Skin of body (tissue), 2 donors: ENCODE measurements around the gene LILRA5. TPM values are rescaled to one million over a fixed set of nuclear protein-coding genes. Genes with fewer than 3 reads are reported as not detected.
"Not testable (repeated sequence)": the region's sequence is repeated elsewhere in the genome, so short reads cannot be mapped to it uniquely, and the experiment has no call there.

Experiments used
- DNase-seq: peaks from one replicate; lab custom pipeline; 2025; lab: John Stamatoyannopoulos, UW
- total RNA-seq: library from RNA; depleted of rRNA; stranded (reverse); fragments of >200 nt; gene quantifications from one replicate; pipeline ENCODE4 v1.2.3, GENCODE V29; 2014

Gene LILRA5
- total RNA-seq: 3.9 TPM

DNA sequence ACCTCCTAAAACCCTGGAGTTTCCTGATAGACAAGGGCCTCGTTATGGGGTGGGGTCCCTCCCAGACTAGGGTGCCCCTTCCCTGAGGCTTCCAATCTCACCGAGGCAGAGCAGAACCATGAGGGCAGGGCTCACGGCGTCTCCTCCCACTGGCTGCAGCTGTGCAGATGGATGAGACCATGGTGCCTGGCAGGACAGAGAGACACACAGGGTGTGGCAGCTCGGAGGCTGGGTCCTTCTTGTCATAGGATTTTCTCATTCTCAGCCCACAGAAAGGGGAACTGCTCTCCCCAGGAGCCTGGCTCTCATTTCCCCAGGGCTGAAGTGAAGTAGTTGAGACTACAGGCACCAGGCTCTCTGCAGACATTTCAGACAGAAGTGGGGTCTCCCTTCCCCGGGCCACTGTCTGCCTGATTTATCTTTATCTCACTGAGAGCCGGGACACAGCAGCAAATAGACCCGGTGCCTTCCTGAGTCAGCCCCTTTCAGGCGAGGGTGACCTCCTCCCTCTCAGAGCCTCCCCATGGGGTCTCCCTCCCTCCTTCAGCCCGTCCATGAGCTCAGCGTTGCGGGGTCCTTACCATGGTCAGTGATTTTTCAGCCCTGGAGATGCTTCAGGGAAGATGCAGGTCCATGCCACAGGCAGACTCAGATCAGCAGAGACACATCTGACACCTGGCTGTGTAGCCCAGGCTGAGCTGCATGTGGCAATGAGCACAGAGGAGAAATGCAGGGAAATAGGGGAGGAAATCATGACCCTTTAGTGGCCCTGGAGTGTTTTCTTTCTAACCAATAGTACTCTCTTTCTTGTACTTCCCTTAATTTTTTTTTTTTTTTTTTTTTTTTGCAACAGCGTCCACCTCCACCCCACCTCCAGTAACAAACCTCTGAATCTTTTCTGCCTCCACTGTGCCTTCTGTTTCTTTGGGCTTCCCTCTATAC is at the start of gene LILRA5:
LILRA5 (minus strand) TSS at position 731 of the 942 bp plus-strand sequence; CDS start at position 584, 147 bp downstream.
- no peak for DNase-seq

DNA sequence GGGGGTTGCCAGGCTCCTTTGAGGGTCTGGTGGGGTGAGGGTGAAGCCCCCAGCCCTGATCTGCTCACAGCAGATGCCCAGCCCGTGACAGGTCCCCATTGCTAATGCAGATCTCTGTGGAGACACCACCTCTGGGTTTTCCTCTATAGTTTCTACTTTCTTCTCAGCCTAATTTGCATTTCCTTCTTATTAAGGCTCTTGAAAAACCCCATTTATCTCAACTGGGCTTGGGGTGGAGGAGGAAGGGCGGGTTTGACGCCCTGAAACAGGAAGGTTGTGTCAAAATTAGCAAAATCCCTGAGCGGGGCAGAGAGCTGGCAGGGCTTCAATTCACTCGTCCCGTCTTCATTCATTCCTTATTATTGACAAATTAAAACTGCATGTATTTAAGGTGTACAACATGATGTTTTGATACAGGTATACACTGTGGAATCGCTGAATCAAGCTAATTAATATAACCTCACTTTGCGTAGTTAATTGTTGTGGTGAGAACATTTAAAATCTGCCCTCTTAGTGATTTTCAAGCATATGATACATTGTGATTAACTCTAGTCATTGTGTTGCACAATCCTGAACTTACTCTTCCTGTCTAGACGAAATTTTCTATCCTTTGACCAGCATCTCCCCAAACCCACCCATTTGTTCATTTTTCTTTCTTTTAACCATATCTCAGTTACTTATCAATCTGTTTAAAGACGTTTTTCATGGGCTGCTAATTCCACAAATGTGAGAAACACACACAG is 48.9 kb upstream of the LILRA5 start:
- DNase-seq: not testable (repeated sequence)

- DNase-seq: not testable (repeated sequence)
Measured at GRCh38 chr19:54359149-54359820, 46.3 kb upstream of the LILRA5 start.

DNA sequence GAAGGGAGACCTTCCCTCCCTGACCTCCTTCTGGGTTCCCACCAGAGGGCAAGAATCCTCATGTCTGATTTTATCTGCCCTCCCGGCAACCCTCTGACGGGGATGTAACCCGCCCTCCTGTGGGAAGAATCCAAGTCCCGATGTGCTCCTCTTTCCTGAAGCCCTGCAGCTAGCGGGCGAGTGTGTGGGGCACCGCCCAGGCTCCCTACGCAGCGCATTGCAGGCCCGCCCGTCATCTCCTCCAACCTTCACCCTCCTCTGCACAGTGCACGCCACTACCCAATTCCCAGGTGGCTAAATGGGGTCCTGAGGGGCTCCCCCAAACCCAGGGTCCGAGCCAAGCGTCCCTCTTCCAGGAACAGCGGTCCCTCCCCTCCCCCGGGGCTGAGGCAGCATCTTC is 44.4 kb upstream of the LILRA5 start:
- DNase-seq: no peak

DNA sequence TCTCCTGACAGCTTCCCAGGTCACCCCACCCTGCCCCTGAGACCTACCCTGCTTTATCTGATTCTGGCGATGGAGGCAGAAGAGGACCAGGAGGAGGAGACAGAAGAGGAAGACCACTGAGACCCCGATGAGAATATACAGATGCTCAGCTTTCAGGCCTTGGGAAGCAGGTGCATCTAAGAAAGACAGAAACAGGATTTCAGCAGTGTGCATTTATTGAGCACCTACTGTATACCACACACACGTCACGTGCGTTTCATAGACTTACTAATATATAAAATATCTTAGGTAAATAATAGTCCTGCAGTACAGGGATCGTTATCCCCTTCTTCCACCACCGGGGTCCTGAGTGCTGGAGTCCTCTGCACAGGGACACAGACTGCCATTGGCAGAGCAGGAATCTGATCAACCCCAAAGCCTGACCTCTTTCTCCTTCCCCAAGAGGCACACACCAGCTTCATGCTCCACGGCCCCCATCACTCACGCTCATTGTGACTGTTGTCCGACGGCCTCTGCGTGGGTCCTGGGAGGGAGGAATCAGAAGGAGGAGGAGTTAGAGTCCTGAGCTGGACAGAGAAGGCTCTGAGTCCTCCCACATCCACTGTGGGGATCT is 43.6 kb upstream of the LILRA5 start:
- no peak for DNase-seq

- DNase-seq: no peak
Measured at GRCh38 chr19:54355675-54356074, 42.7 kb upstream of the LILRA5 start.

DNA sequence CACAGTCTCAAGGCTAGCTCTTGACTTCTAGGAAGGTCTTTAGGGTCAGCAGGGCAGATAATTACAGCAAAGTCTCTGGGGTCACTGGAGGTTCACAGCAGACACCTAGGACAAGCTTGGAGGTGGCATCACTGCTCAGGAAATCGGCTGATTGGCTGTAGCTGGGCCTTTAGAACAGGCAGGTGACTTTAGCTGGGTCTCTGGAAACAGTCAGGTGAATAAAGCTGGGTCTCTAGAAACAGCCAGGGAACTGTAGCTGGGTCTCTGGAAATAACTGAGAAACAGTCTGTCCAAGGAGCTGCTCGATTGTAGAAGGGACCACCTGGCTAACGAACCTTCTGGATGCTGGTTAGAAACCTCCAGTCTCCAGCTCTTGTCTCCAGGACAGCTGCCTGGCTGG is 41.8 kb upstream of the LILRA5 start:
- no peak for DNase-seq

- DNase-seq: no peak
Measured at GRCh38 chr19:54352546-54352945, 39.6 kb upstream of the LILRA5 start.

DNA sequence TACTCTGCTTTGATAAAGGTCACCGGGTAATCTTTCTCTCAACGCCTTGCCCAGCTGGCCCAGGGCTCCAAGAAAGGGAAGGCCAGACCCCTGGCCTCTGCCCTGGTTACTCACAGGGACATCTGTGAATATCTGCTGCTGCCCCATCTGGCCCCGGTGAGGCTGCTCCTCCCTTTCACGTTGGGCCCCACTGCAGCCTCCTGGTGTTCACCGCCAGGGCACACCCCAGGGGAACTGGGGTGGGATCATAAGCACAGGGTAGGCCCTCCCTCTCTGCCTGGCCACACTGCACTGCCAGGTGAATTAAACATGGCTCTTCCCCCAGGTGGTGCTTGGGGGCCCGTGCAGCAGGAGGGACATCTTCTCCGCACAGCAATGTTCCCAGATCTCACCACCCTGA is 39.1 kb upstream of the LILRA5 start:
- DNase-seq: no peak

DNA sequence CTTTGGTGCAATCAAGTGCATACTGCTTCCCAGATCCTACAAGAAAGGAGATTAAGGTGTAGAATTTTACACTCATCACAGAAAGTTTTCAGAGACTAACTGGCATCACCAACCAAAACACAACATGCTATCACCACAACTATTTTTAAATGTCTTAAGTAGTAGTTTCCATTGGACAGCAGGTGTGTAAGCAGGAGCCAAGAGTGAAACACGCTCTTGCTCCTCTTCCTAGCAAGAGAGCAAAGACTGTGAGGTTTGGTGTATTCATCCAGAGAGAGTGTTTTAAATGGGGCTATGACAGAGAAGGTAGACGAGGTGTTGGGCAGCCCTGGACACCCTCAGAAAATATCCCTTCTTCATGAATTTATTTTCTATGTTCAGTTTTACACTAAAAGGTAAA is 38.5 kb upstream of the LILRA5 start:
- DNase-seq: no peak

DNA sequence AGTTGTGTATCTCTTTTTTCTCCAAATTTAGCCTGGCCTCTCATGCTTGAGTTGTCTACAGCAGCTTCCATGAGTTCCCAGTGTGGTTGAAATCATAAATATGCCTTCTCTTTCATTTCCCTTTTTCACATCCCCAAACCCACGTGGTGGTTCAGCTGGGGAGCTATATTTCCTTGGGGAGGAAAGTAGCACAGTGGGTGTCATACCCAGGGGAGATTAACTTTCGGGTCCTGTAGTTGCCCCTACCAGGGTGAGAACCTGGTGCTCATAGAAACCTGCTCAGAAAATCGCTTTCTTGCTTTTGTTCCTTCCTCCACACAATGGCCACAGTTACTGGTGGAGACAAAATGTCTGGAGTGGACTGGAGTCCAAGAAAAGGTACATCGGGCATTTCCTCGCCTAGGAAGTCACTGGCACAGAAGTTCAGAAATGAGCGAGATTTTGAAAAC is 33.0 kb upstream of the LILRA5 start:
- DNase-seq: no peak

GRCh38 chr19:54343868-54344267 is 30.9 kb upstream of the LILRA5 start:
- DNase-seq: no peak

DNA sequence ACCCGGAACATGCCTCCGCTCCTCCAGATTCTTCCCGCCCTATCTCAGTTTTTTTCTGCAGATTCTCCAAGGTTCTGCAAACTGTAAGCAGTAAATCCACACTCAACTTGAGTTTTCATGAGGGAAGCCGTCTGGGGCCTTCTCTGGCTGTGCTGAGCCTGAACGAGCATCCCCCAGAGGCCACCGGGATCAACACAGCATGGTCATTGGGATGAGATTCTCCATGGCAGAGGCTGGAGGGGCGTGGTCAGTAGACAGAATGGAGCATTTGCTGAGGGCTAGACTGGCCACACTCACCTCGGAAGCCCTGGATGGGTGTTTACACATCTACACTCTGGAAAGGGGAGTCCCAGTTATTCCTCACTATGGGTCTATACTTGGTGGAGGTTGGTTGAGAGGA is 28.3 kb upstream of the LILRA5 start:
- DNase-seq: no peak

- no peak for DNase-seq
Measured at GRCh38 chr19:54339646-54340358, 26.8 kb upstream of the LILRA5 start.

- no peak for DNase-seq
Measured at GRCh38 chr19:54338521-54338920, 25.6 kb upstream of the LILRA5 start.

DNA sequence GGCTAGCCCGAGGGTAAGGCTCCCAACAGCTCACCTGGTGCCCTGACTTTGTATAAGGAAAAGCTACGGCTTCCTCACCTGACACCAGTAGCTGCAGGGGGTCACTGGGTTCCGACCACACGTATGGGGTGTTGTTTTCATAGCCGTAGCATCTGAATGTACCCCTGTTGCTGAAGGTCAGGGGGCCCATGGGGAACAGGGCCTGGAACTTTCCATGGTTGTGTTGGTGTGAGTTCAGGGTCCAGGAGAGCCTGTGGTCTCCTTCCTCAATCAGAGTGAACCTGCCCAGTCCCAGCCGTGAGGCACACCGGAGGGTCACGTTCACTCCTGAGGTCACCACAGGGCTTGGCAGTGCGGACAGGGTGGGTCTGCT is 24.9 kb upstream of the LILRA5 start:
- no peak for DNase-seq

DNA sequence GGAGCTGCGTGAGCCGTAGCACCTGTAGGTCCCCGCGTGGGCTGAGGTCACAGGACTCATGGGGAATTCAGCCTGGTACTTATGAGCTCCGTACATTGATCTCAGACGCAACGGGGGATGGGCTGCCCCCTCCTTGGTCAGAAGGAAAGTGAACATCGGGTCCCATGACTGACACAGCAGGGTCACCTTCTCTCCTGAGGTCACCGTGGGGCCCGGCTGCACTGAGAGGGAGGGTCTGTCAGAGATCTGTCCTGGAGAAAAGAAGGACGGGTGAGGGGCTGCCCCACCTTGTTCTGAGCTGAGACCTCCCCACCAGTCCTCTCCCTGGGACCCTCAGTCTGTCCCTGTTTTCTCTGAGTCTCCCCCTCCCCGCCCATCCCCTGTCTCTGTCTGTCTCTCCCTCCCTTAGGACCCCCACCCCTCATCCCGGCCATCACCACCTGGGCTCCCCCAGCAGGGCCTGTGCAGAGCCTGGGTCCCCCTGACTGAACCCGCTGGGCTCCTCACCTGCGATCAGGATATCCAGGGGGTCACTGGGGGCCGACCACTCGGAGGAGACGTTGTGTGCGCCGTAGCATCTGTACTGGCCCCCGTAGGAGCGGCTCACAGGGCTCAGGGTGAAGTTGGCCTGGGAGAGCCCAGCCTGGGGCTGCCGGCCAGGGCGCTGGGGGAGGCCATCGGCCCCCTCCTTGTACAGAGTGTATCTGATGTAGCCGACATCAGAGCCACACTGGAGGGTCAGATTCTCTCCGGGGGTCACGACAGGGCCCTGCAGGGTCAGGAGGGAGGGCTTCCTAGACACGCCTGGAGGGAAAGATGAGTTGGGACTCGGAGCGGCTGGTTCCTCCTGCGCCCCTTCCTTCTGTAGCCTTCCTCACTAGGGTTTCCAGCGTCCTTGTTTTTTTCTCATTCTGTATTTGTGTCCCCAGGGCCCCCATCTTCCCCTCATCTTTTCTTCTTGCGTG is 24.2 kb upstream of the LILRA5 start:
- no peak for DNase-seq

DNA sequence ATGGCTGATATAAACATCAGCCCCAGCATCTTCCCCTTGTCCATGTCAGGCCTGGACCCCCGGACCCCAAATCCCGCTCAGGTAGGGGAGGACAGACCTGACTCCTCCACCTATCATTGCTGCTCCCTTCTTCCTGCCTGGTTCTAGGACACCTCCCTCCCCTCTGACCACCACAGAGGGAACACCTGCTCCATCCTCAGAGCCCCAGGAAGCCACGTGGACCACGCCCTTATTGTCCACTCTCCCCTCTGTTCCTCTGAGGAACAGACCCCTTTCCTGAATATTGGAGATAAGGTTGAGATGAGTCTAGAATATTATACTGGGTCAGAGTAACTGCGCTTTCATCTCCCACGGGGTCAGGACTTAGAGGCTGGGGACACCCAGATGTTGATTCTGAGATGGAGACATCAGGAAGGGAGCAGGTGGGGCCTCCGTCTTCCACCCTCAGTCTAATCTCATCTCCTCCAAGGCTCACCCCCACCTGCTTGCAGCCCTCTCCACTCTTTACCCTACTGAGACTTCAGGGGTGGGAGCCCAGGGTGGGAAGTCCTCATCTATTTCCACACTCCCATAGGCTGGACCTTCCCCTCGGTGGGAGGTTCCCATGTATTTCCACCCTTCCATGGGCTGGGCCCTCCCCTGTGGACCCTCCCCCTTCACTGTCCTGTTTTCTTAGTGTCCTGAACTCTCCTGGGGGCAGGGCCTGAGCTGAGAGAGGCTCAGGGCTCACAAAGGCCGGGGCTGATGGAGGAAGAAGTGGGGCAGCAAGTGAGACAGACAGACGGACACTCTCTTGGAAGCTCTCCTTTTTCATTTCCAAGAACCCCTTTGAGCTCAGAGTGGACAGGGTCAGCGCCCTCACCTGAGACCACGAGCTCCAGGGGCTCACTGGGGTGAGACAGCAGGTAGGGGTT is 23.3 kb upstream of the LILRA5 start:
- no peak for DNase-seq

DNA sequence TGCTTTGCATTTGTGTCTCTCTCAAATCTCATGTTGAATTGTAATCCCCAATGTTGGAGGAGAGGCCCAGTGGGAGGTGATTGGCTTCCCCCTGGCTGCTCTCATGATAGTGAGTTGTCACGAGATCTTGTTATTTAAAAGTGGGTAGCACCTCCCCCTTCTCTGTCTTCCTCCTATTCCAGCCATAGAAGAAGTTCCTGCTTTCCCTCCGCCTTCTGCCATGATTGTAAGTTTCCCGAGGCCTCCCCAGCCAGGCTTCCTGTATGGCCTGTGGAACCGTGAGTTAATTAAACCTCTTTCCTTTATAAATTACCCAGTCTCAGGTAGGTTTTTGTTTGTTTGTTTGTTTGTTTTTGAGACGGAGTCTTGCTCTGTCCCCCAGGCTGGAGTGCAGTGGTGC is 22.2 kb upstream of the LILRA5 start:
- no peak for DNase-seq
